ENCODE data around the gene OGFR. TPM values are rescaled to one million over a fixed set of nuclear protein-coding genes. Genes with fewer than 3 reads are reported as not detected.
"Not testable (repeated sequence)": the region's sequence is repeated elsewhere in the genome, so short reads cannot be mapped to it uniquely, and the experiment has no call there.

The OGFR gene
- total RNA-seq, 1 donor from 2014 or later: 47.2 TPM

- H3K9me3 Mint-ChIP-seq (ENCODE audit: unreplicated experiment): no peaks in the 10 kb centered on the region
- no peak overlapping the region for H3K4me3 Mint-ChIP-seq (ENCODE audit: unreplicated experiment)
- peaks cover 24% of the 10 kb centered on the region for H3K36me3 Mint-ChIP-seq (ENCODE audit: unreplicated experiment)
- DNase-seq (ENCODE audit: extremely low spot score, unreplicated experiment): no peak
- H3K4me1 Mint-ChIP-seq (ENCODE audit: unreplicated experiment): no peaks in the 10 kb centered on the region
- no peaks in the 10 kb centered on the region for H3K27me3 Mint-ChIP-seq (ENCODE audit: unreplicated experiment)
- H3K27ac Mint-ChIP-seq (ENCODE audit: unreplicated experiment): no peak overlapping the region
- TF ChIP-seq, protein P1, sequence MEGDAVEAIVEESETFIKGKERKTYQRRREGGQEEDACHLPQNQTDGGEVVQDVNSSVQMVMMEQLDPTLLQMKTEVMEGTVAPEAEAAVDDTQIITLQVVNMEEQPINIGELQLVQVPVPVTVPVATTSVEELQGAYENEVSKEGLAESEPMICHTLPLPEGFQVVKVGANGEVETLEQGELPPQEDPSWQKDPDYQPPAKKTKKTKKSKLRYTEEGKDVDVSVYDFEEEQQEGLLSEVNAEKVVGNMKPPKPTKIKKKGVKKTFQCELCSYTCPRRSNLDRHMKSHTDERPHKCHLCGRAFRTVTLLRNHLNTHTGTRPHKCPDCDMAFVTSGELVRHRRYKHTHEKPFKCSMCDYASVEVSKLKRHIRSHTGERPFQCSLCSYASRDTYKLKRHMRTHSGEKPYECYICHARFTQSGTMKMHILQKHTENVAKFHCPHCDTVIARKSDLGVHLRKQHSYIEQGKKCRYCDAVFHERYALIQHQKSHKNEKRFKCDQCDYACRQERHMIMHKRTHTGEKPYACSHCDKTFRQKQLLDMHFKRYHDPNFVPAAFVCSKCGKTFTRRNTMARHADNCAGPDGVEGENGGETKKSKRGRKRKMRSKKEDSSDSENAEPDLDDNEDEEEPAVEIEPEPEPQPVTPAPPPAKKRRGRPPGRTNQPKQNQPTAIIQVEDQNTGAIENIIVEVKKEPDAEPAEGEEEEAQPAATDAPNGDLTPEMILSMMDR (IDR thresholded peaks at IDR 0.05): no peak
Observed at GRCh38 chr20:62849431-62849830, 44.8 kb downstream of the OGFR start.

DNA sequence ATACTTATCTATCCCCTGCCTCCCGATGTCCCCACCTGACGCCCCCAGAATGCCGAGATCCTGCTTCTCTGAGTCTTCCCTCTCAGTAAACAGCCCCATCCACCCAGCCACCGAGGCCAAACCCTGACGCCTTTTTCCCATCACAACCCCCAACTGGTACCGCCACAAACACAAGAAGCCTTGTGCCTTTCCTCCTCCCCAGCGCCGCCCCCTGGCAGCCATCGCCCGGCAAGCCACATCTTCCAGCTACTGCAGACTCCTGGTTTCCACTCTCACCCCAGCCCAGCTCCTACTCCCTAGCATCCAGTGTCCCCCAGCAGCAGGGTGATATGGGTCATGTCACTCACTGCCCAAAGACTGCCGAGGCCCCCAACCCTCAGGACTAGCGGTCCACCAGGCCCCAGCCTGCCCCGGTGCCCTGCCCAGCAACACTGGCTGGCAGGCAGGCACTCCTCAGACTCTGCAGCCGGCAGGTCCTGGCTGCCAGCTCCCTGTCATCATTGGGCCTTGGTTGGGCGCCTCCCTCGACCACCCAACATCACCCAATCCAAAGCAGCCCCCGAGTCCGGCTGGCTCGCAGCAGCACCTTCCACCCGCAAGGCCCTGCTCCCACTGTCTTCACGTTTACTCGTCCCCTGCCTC is 45.8 kb downstream of the OGFR start:
- Mint-ChIP-seq H3K4me3 (ENCODE audit: unreplicated experiment) (no peak overlapping the region), H3K27ac (ENCODE audit: unreplicated experiment) (no peak overlapping the region), H3K36me3 (ENCODE audit: unreplicated experiment) (peaks cover 26% of the 10 kb centered on the region), H3K9me3 (ENCODE audit: unreplicated experiment) (no peaks in the 10 kb centered on the region), H3K4me1 (ENCODE audit: unreplicated experiment) (no peaks in the 10 kb centered on the region), H3K27me3 (ENCODE audit: unreplicated experiment) (no peaks in the 10 kb centered on the region)
- DNase-seq (ENCODE audit: extremely low spot score, unreplicated experiment): no peak
- TF ChIP-seq, protein P1 (IDR thresholded peaks at IDR 0.05): no peak

DNA sequence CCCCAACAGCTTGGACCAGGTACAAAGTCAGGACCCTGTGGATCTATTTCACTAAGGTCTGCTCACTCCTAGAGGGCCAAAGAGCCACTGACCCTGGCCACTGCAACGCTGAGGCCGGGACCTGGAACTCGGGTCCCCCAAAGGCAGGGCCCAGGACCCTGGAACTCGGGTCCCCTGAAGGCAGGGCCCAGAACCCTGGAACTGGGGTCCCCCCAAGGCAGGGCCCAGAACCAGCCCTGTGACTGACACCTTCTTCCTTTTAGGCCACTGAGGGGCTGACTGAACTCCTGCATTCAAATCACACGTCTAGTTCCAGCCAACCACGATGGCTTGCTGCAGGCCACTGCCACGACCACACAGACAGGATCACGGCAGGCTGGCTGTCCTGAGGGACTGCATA is 47.6 kb downstream of the OGFR start:
- H3K4me3 Mint-ChIP-seq (ENCODE audit: unreplicated experiment): no peak overlapping the region
- peaks cover 24% of the 10 kb centered on the region for H3K36me3 Mint-ChIP-seq (ENCODE audit: unreplicated experiment)
- no peaks in the 10 kb centered on the region for H3K27me3 Mint-ChIP-seq (ENCODE audit: unreplicated experiment)
- TF ChIP-seq, protein P1 (IDR thresholded peaks at IDR 0.05): no peak
- DNase-seq (ENCODE audit: extremely low spot score, unreplicated experiment): no peak
- H3K9me3 Mint-ChIP-seq (ENCODE audit: unreplicated experiment): no peaks in the 10 kb centered on the region
- H3K4me1 Mint-ChIP-seq (ENCODE audit: unreplicated experiment): no peaks in the 10 kb centered on the region
- no peak overlapping the region for H3K27ac Mint-ChIP-seq (ENCODE audit: unreplicated experiment)

- DNase-seq (ENCODE audit: extremely low spot score, unreplicated experiment): no peak
- Mint-ChIP-seq H3K9me3 (ENCODE audit: unreplicated experiment) (no peaks in the 10 kb centered on the region), H3K4me1 (ENCODE audit: unreplicated experiment) (no peaks in the 10 kb centered on the region), H3K36me3 (ENCODE audit: unreplicated experiment) (peaks cover 28% of the 10 kb centered on the region), H3K27ac (ENCODE audit: unreplicated experiment) (no peak overlapping the region), H3K4me3 (ENCODE audit: unreplicated experiment) (no peak overlapping the region), H3K27me3 (ENCODE audit: unreplicated experiment) (no peaks in the 10 kb centered on the region)
- TF ChIP-seq, protein P1 (IDR thresholded peaks at IDR 0.05): no peak
Observed at GRCh38 chr20:62852841-62853240, 48.2 kb downstream of the OGFR start.

GRCh38 chr20:62853304-62853703 is 48.7 kb downstream of the OGFR start:
- not testable (repeated sequence) for DNase-seq (ENCODE audit: extremely low spot score, unreplicated experiment)

More at GRCh38 chr20:62853304-62853703, 48.7 kb downstream of the OGFR start:
- not testable (repeated sequence) for H3K4me3 Mint-ChIP-seq (ENCODE audit: unreplicated experiment); H3K27me3 Mint-ChIP-seq (ENCODE audit: unreplicated experiment); H3K4me1 Mint-ChIP-seq (ENCODE audit: unreplicated experiment); H3K27ac Mint-ChIP-seq (ENCODE audit: unreplicated experiment); H3K9me3 Mint-ChIP-seq (ENCODE audit: unreplicated experiment)
- H3K36me3 Mint-ChIP-seq (ENCODE audit: unreplicated experiment): peaks cover 28% of the 10 kb centered on the region
